Renal pelvis (tissue), 4 donors: Measurements from ENCODE around the gene SQSTM1. TPM values are rescaled to one million over a fixed set of nuclear protein-coding genes. Genes with fewer than 3 reads are reported as not detected.
"Not testable (repeated sequence)": the region's sequence is repeated elsewhere in the genome, so short reads cannot be mapped to it uniquely, and the experiment has no call there.

ENCODE experiments used
- DNase-seq: peaks from one replicate; pipeline ENCODE4 v3.0.0-alpha.2; 2013
- polyA plus RNA-seq, 3 donors: library from polyadenylated mRNA; unstranded; fragments of 120-200 nt; gene quantifications; one replicate each; pipeline ENCODE4 v1.2.1, GENCODE V29; 2013; ENCODE audit not compliant: insufficient read length in 3 of 3

SQSTM1 gene
- polyA plus RNA-seq, 3 donors, result 109 to 121 (median 112) TPM

GRCh38 chr5:179822059-179822432 is 1.3 kb downstream of the SQSTM1 start:
- no peak for DNase-seq

GRCh38 chr5:179822444-179822990 is 1.8 kb downstream of the SQSTM1 start:
- no peak for DNase-seq

DNA sequence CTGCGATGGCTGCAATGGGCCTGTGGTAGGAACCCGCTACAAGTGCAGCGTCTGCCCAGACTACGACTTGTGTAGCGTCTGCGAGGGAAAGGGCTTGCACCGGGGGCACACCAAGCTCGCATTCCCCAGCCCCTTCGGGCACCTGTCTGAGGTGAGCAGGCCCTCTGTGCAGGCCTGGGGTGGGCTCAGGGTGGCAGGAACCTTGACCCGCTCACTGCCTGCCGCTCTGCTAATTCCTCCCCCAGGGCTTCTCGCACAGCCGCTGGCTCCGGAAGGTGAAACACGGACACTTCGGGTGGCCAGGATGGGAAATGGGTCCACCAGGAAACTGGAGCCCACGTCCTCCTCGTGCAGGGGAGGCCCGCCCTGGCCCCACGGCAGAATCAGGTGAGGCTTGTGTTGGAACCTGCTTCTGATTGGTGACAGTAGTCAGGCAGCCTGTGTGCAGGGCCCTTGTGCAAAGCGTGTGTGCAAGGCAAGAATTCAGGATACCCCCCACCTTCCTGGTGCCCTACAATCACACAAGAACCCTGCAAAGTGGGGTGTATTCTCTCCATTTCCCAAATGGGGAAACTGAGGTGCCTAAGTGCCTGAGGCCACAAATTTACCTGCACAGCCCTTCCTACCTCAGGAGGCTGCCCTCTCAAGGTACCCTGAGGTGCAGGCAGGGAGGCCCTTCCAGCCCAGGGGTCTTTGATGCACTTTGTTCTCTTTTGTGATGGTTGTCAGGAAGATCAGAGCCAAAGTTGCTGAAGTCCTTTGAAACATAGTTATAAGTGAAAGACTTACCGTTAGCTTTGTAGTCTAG is 3.4 kb downstream of the SQSTM1 start:
- no peak for DNase-seq

DNA sequence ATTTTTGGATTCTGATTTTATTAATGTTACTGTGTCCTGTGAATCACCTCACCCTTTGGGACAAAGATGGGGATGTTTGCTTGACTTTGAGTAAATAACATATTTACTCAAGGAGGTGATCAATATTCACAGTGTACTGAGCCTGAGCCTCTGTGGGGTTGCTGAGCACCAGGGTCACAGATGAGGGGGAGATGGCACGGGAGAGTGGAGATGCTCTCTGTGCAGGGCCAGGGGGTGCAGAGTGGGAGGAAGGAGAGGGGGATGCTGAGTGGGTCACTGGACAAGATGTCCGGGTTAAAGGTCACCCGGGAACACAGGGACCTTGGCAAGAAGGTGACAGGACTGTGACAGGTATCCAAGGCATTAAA is 4.0 kb downstream of the SQSTM1 start:
- no peak for DNase-seq

DNA sequence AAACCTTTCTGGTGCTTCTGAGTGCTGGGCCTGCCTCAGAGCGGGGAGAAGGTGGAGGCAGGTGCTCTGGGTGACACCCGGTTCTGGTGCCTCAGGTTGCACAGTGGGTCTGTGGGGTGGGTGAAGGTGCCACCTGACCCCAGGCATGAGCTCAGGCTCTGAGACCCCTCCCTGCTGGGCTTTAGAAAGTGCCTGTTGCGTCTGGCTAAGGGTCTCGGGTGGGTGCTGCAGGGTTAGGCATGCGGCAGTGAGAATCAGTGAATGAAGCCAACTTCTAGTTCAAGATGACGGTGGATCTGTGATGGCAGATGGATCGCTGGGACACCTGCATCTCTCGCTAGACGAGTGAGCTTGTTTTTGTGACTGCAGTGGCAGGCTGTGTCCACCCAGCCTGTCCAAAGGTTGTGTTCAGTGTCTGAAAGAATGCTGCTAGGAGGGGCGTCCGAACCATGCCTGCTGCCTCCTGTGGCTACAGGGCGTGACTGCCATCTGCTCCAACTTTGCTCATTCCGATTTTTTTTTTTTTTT is 5.0 kb downstream of the SQSTM1 start:
- DNase-seq, result no peak

DNA sequence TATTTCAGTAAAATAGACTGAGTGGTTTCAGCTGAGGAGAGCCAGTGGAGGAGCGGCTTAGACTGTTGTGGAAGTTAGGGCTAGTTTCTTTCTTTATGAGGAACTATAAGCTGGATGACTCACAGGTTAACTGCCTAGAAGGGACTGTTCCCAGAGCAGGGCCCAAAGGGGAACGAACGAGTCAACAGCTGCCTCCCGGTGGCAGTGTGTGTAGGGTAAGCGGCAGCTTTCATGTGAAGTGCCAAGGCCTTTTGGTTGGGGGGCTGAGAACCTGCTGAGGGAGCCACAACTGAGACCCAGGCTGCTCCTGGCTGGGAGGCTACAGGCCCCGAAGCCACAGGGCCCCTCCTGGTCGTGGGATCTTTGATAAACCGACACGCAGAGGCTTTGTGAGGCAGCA is 7.0 kb downstream of the SQSTM1 start:
- no peak for DNase-seq

- no peak for DNase-seq
These were observed 8.2 kb downstream of the SQSTM1 start for GRCh38 chr5:179828756-179829421.

DNA sequence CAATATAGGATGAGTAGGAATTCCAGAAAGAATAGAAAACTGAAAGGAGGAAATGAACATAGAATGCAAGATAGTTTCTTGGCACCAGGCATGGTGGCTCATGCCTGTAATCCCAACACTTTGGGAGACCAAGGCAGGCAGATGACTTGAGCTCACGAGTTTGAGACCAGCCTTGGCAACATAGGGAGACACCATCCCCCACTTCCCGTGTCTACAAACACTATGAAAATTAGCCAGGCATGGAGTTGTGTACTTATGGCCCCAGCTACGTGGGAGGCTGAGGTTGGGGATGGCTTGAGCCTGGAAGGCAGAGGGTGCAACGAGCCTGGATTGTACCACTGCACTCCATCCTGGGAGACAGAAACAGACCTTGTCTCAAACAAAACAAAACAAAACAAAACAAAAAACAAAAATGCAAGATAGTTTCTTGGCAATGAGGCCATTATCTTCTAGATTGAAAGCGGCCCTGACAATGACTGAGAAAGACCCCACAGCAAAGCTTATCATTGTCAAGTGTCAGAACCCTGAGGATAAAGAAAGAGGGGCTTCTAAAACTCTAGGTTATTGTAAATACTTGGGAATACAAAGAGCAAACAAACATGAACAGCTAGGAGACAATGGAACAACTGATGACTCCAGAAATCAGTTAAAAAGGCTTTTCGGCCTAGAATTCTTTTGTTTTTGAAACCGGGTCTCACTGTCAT is 9.2 kb downstream of the SQSTM1 start:
- no peak for DNase-seq

DNA sequence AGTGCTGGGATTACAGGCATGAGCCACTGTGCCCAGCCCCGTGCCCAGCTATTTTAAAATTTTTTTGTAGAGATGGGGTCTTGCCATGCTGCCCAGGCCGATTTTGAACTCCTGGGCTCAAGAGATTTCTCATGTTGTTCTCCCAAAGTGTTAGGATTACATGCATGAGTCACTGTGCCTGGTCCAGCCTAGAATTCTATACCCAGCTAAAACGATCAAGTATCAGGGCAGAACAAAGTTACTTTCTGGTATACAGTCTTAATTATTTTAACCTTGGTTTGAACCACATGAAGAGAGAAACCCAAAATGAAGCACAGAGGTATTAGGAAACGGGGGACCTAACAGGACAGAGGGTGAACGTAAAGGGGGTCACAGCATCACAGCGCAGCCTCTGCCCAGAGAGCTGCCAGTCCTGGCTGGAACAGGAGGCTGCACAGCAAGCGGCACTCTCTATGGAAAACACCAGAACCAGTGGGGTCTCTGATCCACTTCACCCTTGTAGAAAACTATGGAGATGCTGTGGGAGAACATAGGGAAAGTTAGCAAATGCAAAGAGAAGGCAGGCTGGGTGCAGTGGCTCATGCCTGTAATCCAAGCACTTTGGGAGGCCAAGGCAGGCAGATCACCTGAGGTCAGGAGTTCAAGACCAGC is 10.2 kb downstream of the SQSTM1 start:
- no peak for DNase-seq

DNA sequence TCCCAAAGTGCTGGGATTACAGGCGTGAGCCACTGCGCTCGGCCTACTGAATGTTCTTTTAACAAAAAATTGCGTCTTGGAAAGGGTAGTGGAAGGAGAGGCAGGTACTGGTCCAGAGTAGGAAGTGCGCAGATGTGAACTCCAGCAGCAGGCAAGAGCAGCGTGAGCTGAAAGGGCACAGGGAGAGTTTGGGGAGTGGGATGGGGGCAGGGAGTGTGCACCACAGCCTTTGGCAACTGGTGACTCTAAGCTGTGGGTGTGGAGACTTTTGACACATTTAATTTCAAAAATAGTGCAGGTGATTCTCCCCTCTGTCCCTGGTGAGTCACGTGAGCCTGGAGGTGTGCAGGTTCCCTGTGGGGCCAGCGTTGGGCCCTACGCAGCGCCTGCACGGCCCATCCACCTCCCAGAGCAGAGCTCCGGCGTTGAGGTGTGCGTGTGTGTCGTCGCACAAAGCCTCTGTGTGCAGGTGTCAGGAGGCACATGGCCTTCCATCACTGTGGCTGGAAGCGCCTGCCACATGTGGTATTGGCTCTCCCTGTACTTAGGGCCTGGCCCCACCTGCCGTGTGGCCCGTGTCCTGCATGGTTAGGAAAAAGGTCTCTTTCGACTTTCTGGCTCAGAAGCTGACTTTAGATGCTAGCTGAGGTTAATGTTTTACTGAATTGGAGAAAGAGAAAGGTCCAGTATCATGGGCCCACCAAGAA is 11.5 kb downstream of the SQSTM1 start:
- no peak for DNase-seq

DNA sequence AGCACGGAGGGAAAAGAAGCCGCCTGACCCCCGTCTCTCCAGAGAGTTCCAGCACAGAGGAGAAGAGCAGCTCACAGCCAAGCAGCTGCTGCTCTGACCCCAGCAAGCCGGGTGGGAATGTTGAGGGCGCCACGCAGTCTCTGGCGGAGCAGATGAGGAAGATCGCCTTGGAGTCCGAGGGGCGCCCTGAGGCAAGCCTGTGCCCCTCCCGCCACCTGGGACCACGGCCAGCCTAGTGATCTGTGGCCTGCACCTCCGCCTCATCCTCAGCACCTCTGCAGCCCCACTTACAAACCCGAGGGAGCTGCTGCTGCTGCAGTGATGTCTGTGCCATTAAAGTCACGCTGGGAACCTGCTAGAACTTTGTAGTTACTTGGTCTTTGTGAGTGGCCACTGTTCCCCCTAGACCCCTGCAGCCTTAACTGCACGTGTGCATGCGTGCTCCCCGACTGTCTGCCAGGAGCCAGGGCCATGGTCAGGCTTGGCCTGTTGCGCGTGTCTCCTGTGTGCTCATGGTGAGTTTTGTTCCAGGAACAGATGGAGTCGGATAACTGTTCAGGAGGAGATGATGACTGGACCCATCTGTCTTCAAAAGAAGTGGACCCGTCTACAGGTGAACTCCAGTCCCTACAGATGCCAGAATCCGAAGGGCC is 12.5 kb downstream of the SQSTM1 start:
- DNase-seq, result no peak

DNA sequence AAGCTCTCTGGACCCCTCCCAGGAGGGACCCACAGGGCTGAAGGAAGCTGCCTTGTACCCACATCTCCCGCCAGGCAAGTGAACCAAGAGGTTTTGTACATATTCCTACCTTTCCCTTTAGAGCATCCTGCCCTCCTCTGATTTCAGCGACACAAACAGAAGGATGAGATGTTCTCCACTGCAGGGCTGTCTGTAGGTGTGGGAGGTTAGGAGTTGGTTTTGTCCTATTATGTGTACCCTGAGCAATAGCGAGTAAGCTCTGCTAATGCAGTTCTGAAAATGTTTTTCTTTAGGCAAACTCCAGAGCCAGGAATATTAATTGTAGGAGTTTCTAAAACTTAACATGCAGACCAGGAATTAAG is 13.0 kb downstream of the SQSTM1 start:
- DNase-seq, result no peak

DNA sequence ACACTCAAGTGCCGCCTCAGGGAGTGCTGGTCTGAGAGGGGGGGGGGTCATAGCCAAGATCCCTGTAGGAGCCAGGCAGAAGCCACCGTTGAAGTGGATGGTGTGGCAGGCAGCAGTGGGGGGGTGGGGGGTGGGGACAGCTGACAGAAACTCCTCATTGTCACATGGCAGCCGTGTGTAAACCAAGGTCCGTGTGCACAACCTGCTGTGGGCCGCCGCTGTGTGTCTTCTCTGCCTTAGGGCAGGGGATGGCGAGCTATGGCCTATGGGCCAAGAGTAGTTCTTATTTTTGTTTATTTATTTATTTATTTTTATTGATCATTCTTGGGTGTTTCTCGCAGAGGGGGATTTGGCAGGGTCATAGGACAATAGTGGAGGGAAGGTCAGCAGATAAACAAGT is 13.4 kb downstream of the SQSTM1 start:
- DNase-seq, result no peak

DNA sequence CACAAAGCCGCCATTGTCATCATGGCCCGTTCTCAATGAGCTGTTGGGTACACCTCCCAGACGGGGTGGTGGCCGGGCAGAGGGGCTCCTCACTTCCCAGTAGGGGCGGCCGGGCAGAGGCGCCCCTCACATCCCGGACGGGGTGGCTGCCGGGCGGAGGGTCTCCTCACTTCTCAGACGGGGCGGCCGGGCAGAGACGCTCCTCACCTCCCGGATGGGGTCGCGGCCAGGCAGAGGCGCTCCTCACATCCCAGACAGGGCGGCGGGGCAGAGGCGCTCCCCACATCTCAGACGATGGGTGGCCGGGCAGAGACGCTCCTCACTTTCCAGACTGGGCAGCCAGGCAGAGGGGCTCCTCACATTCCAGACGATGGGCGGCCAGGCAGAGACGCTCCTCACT is 14.2 kb downstream of the SQSTM1 start:
- not testable (repeated sequence) for DNase-seq

DNA sequence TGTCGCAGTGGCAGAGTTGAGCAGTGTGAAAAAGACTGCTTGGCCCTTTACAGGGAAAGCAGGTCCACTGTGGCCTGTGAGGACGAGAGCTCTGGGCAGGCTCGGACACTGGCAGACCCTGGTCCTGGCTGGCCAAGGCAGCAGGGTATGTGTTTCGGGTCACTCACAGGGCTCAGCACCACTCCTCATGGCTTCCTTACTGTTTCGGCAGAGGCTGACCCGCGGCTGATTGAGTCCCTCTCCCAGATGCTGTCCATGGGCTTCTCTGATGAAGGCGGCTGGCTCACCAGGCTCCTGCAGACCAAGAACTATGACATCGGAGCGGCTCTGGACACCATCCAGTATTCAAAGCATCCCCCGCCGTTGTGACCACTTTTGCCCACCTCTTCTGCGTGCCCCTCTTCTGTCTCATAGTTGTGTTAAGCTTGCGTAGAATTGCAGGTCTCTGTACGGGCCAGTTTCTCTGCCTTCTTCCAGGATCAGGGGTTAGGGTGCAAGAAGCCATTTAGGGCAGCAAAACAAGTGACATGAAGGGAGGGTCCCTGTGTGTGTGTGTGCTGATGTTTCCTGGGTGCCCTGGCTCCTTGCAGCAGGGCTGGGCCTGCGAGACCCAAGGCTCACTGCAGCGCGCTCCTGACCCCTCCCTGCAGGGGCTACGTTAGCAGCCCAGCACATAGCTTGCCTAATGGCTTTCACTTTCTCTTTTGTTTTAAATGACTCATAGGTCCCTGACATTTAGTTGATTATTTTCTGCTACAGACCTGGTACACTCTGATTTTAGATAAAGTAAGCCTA is 15.7 kb downstream of the SQSTM1 start:
- no peak for DNase-seq

GRCh38 chr5:179837076-179838011 is 16.6 kb downstream of the SQSTM1 start:
- no peak for DNase-seq

DNA sequence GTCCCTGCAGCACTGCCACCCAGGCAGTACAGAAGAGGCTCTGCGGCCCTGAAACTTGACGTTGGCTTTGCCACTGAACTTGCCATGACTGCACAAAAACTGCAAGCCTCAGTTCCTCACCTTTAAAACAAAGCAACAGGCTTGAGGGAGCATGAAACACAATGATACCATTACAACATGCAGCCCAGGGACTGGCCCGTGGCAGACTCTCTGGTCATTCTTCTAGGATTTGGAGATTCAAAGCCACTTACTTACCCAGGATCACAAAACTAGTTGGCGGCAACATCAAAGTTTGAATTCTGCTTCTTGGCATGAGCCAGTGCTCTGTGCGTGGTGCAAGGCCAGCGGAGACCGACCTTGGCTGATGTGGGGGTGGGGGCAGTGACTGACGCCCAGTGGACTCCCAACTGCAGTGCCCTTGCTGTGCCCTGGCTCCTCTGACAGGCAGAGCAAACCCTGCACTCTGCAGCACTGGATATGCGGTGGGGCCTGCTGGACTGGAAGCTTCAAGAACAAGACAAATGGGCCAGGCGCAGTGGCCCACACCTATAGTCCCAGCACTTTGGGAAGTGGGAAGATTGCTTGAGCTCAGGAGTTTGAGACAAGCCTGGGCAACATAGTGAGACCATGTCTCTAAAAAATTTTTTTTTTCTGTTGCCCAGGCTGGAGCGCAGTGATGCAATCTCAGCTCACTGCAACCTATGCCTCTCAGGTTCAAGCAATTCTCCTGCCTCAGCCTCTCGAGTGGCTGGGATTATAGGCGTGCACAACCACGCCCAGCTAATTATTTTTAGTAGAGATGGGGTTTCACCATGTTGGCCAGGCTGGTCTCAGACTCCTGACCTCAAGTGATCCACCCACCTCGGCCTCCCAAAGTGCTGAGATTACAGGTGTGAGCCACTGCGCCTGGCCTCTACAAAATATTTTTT is 18.9 kb downstream of the SQSTM1 start:
- DNase-seq, result no peak

DNA sequence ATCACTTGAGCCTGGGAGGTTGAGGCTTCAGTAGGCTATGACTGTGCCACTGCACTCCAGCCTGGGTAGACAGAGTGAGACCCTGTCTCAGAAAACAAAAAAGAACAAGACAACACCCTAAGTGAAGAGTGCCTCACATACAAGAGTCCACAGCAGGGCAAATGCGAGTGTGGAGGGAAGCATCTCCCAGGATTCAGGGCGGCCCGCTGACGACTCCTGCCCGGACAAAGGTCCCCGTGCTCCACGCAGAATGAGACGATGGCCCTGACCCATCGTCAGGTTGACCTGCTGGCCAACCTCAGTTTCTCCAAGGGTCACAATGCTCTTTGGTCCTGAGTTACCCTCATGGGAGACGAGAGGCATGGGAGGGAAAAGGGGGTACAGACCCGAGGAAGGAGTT is 19.6 kb downstream of the SQSTM1 start:
- DNase-seq, result no peak
